ENCODE data around the gene SLC23A1. TPM values are rescaled to one million over a fixed set of nuclear protein-coding genes. Genes with fewer than 3 reads are reported as not detected.

The SLC23A1 gene
- total and polyA plus RNA-seq, 4 experiments from 2014 or later, result not detected

DNA sequence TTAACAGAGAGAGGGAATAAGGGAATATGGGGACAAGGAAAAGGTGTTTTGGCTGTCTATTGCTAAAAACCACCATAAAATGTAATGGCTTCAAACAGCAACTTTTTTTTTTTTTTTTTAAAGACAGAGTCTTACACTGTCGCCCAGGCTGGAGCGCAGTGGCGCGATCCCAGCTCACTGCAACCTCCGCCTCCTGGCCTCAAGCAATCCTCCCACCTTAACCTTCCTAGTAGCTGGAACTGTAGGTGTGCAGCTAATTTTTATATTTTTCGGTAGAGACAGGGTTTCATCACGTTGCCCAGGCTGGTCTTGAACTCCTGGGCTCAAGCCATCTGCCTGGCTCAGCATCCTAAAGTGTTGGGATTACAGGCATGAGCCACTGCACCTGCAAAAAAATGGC, 25.1 kb upstream of the SLC23A1 start:
- H3K27ac ChIP-seq (ENCODE audit: low read depth, low read length), result no peak overlapping the region
- intact Hi-C loops (cut with micrococcal nuclease), result loop anchor here (10.0 kb wide), 1 partner anchor 437 kb away; no protein-coding TSS in a partner anchor
- H3K9me3 Mint-ChIP-seq, result no peaks in the 10 kb centered on the region
- no peak overlapping the region for H3K4me3 ChIP-seq (ENCODE audit: low read length in 2 of 2)
- no peaks in the 10 kb centered on the region for H3K27me3 Mint-ChIP-seq
- H3K9me3 ChIP-seq (ENCODE audit: control insufficient read depth in 1 of 2, low read length in 2 of 2), result no peaks in the 10 kb centered on the region
- ChIA-PET CTCF (ENCODE audit: partially characterized antibody) (interaction anchor here (0.7 to 4.6 kb wide), 3 partner anchors 12 to 109 kb away, joined by 3 to 15 read pairs (median 4); no protein-coding TSS in a partner anchor), POLR2A (ENCODE audit: partially characterized antibody) (no interaction called here)
- no peak overlapping the region for H3K4me3 Mint-ChIP-seq
- DNase-seq, result no peak
- H3K36me3 Mint-ChIP-seq, result peaks cover 0 to 4% of the 10 kb centered on the region in 2 donors
- peaks cover 15% of the 10 kb centered on the region for H3K4me1 ChIP-seq (ENCODE audit: insufficient read depth, low read length)
- no peaks in the 10 kb centered on the region for H3K27me3 ChIP-seq (ENCODE audit: insufficient read depth, low read length)
- H3K27ac Mint-ChIP-seq, result no peak overlapping the region
- H3K4me1 Mint-ChIP-seq, result peaks cover 9 to 22% (median 13%) of the 10 kb centered on the region in 4 donors
- H3K36me3 ChIP-seq (ENCODE audit: insufficient read depth, low read length), result no peaks in the 10 kb centered on the region

GRCh38 chr5:139407517-139407916, 24.4 kb upstream of the SLC23A1 start:
- CTCF ChIA-PET (ENCODE audit: partially characterized antibody), result interaction anchor here (1.2 to 4.6 kb wide), 3 partner anchors 13 to 107 kb away, joined by 4 to 15 read pairs (median 4); no protein-coding TSS in a partner anchor
- peak overlapping the region in 1 of 8 donors; percentile 11 for H3K4me3 Mint-ChIP-seq
- no peak overlapping the region for H3K27ac ChIP-seq (ENCODE audit: low read depth, low read length)
- peaks cover 20% of the 10 kb centered on the region for H3K4me1 ChIP-seq (ENCODE audit: insufficient read depth, low read length)
- peaks cover 0 to 4% of the 10 kb centered on the region in 2 donors for H3K36me3 Mint-ChIP-seq
- no peaks in the 10 kb centered on the region for H3K9me3 Mint-ChIP-seq
- POLR2A ChIA-PET (ENCODE audit: partially characterized antibody), result no interaction called here
- intact Hi-C loops (cut with micrococcal nuclease), result loop anchor here (10.0 kb wide), 1 partner anchor 437 kb away; no protein-coding TSS in a partner anchor
- H3K27ac Mint-ChIP-seq, result peak overlapping the region in 4 of 7 donors; percentile 11 to 82 (median 50)
- H3K27me3 Mint-ChIP-seq, result no peaks in the 10 kb centered on the region
- no peaks in the 10 kb centered on the region for H3K9me3 ChIP-seq (ENCODE audit: control insufficient read depth in 1 of 2, low read length in 2 of 2)
- H3K4me1 Mint-ChIP-seq, result peaks cover 16 to 28% (median 20%) of the 10 kb centered on the region in 4 donors
- no peaks in the 10 kb centered on the region for H3K36me3 ChIP-seq (ENCODE audit: insufficient read depth, low read length)
- no peaks in the 10 kb centered on the region for H3K27me3 ChIP-seq (ENCODE audit: insufficient read depth, low read length)
- no peak for DNase-seq
- H3K4me3 ChIP-seq (ENCODE audit: low read length in 2 of 2), result no peak overlapping the region

GRCh38 chr5:139406963-139407362, 23.9 kb upstream of the SLC23A1 start:
- H3K4me3 Mint-ChIP-seq, result no peak overlapping the region
- H3K27me3 Mint-ChIP-seq, result no peaks in the 10 kb centered on the region
- ChIA-PET CTCF (ENCODE audit: partially characterized antibody) (interaction anchor here (0.6 to 2.3 kb wide), 4 partner anchors 15 to 956 kb away, joined by 3 to 7 read pairs (median 4); no protein-coding TSS in a partner anchor), POLR2A (ENCODE audit: partially characterized antibody) (interaction anchor here (0.6 kb wide), 1 partner anchor 16 kb away, joined by 3 read pairs; no protein-coding TSS in a partner anchor)
- H3K27ac Mint-ChIP-seq, result peak overlapping the region in 1 of 7 donors; percentile 11
- H3K4me1 Mint-ChIP-seq, result peaks cover 16 to 31% (median 22%) of the 10 kb centered on the region in 4 donors
- peaks cover 20% of the 10 kb centered on the region for H3K4me1 ChIP-seq (ENCODE audit: insufficient read depth, low read length)
- H3K36me3 ChIP-seq (ENCODE audit: insufficient read depth, low read length), result no peaks in the 10 kb centered on the region
- no peaks in the 10 kb centered on the region for H3K27me3 ChIP-seq (ENCODE audit: insufficient read depth, low read length)
- peaks cover 0 to 4% of the 10 kb centered on the region in 2 donors for H3K36me3 Mint-ChIP-seq
- H3K9me3 Mint-ChIP-seq, result peaks cover 0 to under 1% (median 0%) of the 10 kb centered on the region in 8 donors
- intact Hi-C loops (cut with micrococcal nuclease), result loop anchor here (10.0 kb wide), 1 partner anchor 438 kb away; no protein-coding TSS in a partner anchor
- DNase-seq, result no peak
- H3K4me3 ChIP-seq (ENCODE audit: low read length in 2 of 2), result no peak overlapping the region
- H3K9me3 ChIP-seq (ENCODE audit: control insufficient read depth in 1 of 2, low read length in 2 of 2), result no peaks in the 10 kb centered on the region
- no peak overlapping the region for H3K27ac ChIP-seq (ENCODE audit: low read depth, low read length)

- Mint-ChIP-seq H3K9me3 (peaks cover 0 to 2% (median 0%) of the 10 kb centered on the region in 8 donors), H3K36me3 (peaks cover 2 to 4% of the 10 kb centered on the region in 2 donors), H3K4me1 (peaks cover 16 to 31% (median 22%) of the 10 kb centered on the region in 4 donors), H3K27me3 (no peaks in the 10 kb centered on the region), H3K27ac (peak overlapping the region; percentile 91 to 100 (median 99)), H3K4me3 (peak overlapping the region; percentile 91 to 99 (median 94))
- Histone ChIP-seq H3K4me3 (ENCODE audit: low read length in 2 of 2) (peak overlapping the region in 1 of 2 donors; percentile 90), H3K36me3 (ENCODE audit: insufficient read depth, low read length) (no peaks in the 10 kb centered on the region), H3K27ac (ENCODE audit: low read depth, low read length) (peak overlapping the region; percentile 85), H3K27me3 (ENCODE audit: insufficient read depth, low read length) (no peaks in the 10 kb centered on the region), H3K9me3 (ENCODE audit: control insufficient read depth in 1 of 2, low read length in 2 of 2) (no peaks in the 10 kb centered on the region), H3K4me1 (ENCODE audit: insufficient read depth, low read length) (peaks cover 20% of the 10 kb centered on the region)
- intact Hi-C loops (cut with micrococcal nuclease), result loop anchor here (1.0 to 10.0 kb wide), 9 partner anchors 11 to 827 kb away; partner anchors contain the start of genes DNAJC18, HSPA9, MATR3 and PAIP2
- DNase-seq, result no peak
- ChIA-PET CTCF (ENCODE audit: partially characterized antibody) (interaction anchor here (1.2 to 4.3 kb wide), 3 partner anchors 13 to 109 kb away, joined by 5 to 25 read pairs (median 7); partner anchors contain the start of gene MZB1), POLR2A (ENCODE audit: partially characterized antibody) (interaction anchor here (1.1 to 4.7 kb wide), 18 partner anchors 10 to 939 kb away, joined by 3 to 49 read pairs (median 6); partner anchors contain the start of genes DNAJC18, EGR1, ETF1 and MATR3)
Measured at GRCh38 chr5:139404484-139404840, 21.4 kb upstream of the SLC23A1 start.

GRCh38 chr5:139403787-139404483, 20.8 kb upstream of the SLC23A1 start, which contains the start of gene SPATA24:
Gene SPATA24 (minus strand): TSS chr5:139404089. CDS start chr5:139404060, 29 bp downstream.
- intact Hi-C loops (cut with micrococcal nuclease), result loop anchor here (1.0 to 10.0 kb wide), 9 partner anchors 11 to 827 kb away; partner anchors contain the start of genes DNAJC18, HSPA9, MATR3 and PAIP2
- Mint-ChIP-seq H3K36me3 (peaks cover 4 to 5% of the 10 kb centered on the region in 2 donors), H3K4me1 (peaks cover 16 to 31% (median 22%) of the 10 kb centered on the region in 4 donors), H3K27ac (peak within 1 kb of the TSS; percentile 91 to 100 (median 99)), H3K4me3 (peak within 1 kb of the TSS; percentile 91 to 99 (median 94)), H3K27me3 (no peaks in the 10 kb centered on the region), H3K9me3 (peaks cover 0 to 2% (median 0%) of the 10 kb centered on the region in 8 donors)
- peak within 1 kb of the TSS; percentile 85 for H3K27ac ChIP-seq (ENCODE audit: low read depth, low read length)
- no peaks in the 10 kb centered on the region for H3K9me3 ChIP-seq (ENCODE audit: control insufficient read depth in 1 of 2, low read length in 2 of 2)
- DNase-seq, result peak; percentile 97 to 98 (median 98)
- ChIA-PET CTCF (ENCODE audit: partially characterized antibody) (interaction anchor here (1.0 to 4.3 kb wide), 10 partner anchors 12 to 232 kb away, joined by 3 to 25 read pairs (median 4); partner anchors contain the start of genes MZB1 and PAIP2), POLR2A (ENCODE audit: partially characterized antibody) (interaction anchor here (0.6 to 4.7 kb wide), 23 partner anchors 10 to 939 kb away, joined by 3 to 49 read pairs (median 5); partner anchors contain the start of genes DNAJC18, EGR1, ETF1 and MATR3)
- peaks cover 20% of the 10 kb centered on the region for H3K4me1 ChIP-seq (ENCODE audit: insufficient read depth, low read length)
- no peaks in the 10 kb centered on the region for H3K27me3 ChIP-seq (ENCODE audit: insufficient read depth, low read length)
- peak within 1 kb of the TSS; percentile 71 to 90 for H3K4me3 ChIP-seq (ENCODE audit: low read length in 2 of 2)
- H3K36me3 ChIP-seq (ENCODE audit: insufficient read depth, low read length), result no peaks in the 10 kb centered on the region

DNA sequence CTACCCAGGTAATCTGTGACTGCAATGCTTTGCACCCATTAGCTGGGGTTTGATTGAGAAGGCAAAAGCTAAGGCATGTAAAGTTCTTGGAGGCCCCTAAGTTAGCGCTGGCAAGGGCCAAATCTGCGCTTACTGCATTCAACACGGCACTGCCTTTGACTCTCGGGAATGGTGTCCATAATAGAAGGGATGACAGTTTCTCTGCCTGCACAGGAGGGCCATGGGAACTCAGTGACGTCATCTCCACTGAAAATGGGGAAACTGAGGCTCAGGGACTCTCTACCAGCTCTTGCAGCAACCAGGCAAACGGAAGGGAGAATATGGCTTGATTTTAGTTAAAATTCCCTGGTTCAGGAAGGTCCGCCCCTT, 20.3 kb upstream of the SLC23A1 start:
- Histone ChIP-seq H3K4me3 (ENCODE audit: low read length in 2 of 2) (peak overlapping the region; percentile 71 to 90), H3K27ac (ENCODE audit: low read depth, low read length) (peak overlapping the region; percentile 85), H3K4me1 (ENCODE audit: insufficient read depth, low read length) (peaks cover 20% of the 10 kb centered on the region), H3K27me3 (ENCODE audit: insufficient read depth, low read length) (no peaks in the 10 kb centered on the region), H3K9me3 (ENCODE audit: control insufficient read depth in 1 of 2, low read length in 2 of 2) (no peaks in the 10 kb centered on the region), H3K36me3 (ENCODE audit: insufficient read depth, low read length) (no peaks in the 10 kb centered on the region)
- ChIA-PET CTCF (ENCODE audit: partially characterized antibody) (interaction anchor here (1.0 to 4.3 kb wide), 11 partner anchors 11 to 233 kb away, joined by 3 to 25 read pairs (median 4); partner anchors contain the start of genes MZB1 and PAIP2), POLR2A (ENCODE audit: partially characterized antibody) (interaction anchor here (0.6 to 4.7 kb wide), 23 partner anchors 11 to 938 kb away, joined by 3 to 49 read pairs (median 5); partner anchors contain the start of genes DNAJC18, EGR1, ETF1 and MATR3)
- Mint-ChIP-seq H3K27ac (peak overlapping the region; percentile 91 to 100 (median 99)), H3K4me1 (peaks cover 16 to 31% (median 22%) of the 10 kb centered on the region in 4 donors), H3K4me3 (peak overlapping the region; percentile 91 to 99 (median 94)), H3K36me3 (peaks cover 4 to 5% of the 10 kb centered on the region in 2 donors), H3K9me3 (peaks cover 0 to 2% (median 0%) of the 10 kb centered on the region in 8 donors), H3K27me3 (no peaks in the 10 kb centered on the region)
- no peak for DNase-seq
- intact Hi-C loops (cut with micrococcal nuclease), result loop anchor here (5.0 to 10.0 kb wide), 3 partner anchors 206 to 826 kb away; partner anchors contain the start of genes HSPA9 and SIL1
